ENCODE measurements around the gene SULT1A2.
"Not testable (repeated sequence)": the region's sequence is repeated elsewhere in the genome, so short reads cannot be mapped to it uniquely, and the experiment has no call there.

Gene SULT1A2

DNA sequence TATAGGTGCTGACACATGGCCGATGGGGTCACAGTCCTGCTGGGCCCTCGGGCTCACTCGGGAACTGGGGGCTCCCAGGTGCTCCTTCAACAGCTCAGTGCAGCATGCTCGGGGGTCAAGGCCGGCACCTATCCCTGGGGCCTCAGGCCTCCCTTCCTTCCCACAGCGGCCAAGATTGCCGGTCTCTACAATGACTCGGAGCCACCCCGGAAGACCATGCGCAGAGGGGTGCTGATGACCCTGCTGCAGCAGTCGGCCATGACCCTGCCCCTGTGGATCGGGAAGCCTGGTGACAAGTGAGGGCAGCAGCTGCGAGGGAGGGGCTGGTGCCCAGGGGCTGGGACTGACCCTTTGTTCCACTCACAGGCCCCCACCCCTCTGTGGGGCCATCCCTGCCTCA is 6.9 kb downstream of the SULT1A2 start:
- no peak for DNase-seq

DNA sequence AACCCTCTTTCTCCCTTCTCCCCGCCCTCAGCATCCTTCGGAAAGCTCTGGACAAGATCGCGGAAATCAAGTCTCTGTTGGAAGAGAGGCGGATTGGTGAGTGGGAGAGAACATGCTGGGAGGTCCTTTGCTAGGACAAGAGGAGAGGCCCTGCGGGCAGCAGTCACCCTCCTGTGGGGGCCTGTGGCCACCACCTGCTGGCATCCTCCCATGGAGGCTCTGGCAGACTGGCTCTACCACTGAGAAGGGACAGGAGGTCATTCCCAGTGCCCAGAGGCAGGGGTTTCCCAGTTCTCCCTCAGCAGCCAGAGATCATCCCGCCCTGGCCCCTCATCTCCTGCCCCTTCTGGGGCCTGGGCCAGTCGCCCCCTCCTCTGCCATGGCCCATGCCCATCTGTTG is 7.8 kb downstream of the SULT1A2 start:
- no peak for DNase-seq

DNA sequence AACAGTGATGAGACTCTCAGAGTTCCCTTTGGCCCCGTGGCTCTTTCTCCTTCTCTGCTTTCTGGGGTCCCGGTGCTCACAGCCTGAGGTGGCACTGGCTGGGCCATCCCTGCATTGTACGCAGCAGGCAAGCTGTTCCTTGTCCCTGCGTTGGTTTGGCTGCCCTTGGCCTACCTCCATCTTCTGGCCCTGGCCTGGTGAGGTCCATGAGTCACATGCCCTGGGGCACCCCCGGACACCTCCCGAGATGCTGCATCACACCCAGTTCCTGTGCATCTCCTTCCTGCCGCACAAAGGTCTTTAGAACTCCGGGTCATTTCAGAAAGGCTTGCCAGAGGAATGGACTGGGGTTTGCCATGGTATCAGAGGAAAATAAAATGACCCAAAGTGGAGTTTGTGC is 9.5 kb downstream of the SULT1A2 start:
- no peak for DNase-seq

DNA sequence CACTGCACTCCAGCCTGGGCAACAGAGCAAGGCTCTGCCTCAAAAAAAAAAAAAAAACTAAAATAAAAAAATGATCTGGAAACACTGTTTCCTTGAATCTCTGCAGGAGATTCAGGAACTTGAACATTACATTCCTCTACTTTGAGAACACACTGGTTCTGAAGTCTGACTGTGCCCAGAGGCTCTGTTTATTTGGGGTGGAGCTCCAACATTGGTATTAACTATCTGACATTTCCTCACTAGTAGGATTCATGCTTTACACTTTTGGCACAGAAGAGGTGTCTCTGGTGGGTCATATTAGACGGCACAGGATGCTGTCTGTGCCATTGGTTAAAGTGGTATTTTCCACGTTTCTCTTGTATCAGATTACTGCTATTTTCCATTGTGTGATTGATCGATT is 10.4 kb downstream of the SULT1A2 start:
- no peak for DNase-seq

DNA sequence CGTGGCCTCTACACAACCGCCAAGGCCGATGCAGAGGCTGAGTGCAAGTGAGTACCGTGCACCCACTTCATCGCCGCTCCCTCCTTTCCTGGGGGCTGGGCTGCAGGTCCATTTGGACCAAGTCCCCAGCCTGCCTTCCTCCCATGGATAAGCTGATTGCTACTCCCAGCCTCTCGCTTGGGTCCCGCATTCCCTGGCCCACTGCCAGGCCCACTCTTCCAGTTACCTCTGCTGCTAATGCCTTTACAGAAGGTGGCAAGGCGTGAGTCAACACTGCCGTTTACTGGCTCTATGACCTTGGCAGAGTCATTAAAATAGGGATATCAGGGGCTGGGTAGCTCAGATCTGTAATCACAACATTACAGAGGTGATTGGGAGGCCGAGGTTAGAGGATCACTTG is 11.2 kb downstream of the SULT1A2 start:
- no peak for DNase-seq

DNA sequence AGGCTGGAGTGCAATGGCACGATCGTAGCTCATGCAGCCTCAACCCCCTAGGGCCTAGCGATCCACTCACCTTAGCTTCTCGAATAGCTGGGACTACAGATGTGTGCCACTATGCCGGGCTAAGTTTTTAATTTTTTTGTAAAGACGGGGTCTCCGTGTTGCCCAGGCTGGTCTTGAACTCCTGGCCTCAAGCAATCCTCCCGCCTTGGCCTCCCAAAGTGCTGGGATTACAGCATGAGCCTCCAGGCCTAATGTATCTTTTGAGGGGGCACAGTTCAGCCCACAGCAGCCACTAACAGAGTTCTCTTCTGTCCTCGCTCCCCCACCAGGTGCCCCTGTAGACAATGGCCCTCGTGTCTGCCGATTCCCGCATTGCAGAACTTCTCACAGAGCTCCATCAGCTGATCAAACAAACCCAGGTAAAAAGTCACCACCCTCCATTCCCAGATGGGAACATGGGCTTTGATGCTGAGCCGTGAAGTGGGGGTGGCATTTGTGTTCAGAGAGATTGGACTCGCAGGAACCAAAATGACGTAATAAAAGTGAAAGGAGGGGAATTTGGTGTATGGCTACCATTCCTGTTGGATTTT is 16.0 kb downstream of the SULT1A2 start:
- DNase-seq = no peak

DNA sequence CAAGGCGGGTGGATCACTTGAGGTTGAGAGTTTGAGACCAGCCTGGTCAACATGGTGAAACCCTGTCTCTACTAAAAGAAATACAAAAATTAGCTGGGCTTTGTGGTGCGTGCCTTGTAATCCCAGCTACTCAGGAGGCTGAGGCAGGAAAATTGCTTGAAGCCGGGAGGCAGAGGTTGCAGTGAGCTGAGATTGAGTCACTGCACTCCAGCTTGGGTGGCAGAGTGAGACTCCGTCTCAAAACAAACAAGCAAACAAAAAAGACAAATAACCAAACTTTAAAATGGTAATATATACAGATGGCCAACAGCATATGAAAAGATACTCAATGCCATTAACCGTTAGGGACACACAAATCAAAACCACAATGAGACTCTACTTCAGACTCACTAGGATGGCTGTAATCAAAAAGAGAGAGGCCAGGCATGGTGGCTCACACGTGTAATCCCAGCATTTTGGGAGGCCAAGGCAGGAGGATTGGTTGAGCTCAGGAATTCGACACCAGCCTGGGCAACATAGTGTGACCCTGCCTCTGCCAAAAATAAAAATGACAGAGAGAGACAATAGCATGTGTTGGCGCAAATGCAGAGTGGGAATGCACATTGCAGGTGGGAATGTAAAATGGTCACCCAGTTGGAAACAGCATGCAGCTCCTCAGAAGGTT is 21.3 kb downstream of the SULT1A2 start:
- no peak for DNase-seq

DNA sequence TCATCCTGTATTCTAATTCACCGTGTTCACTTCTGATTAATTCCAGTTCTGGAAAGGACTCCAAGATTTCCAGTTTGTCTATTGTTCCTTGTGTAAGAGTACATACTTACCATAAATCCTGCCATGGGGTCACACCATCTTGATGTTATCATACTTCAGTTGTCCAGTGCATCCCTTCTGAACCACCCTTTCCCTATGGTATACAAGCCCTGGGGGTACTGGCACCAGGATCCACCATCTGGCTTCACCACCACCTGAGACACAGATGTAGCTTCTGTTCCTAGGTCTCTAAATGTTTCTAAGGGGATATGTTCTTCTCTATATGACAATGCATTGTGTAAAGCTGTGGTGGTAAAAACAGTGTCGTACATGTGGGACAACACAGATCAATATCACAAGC is 21.9 kb downstream of the SULT1A2 start:
- DNase-seq = no peak

DNA sequence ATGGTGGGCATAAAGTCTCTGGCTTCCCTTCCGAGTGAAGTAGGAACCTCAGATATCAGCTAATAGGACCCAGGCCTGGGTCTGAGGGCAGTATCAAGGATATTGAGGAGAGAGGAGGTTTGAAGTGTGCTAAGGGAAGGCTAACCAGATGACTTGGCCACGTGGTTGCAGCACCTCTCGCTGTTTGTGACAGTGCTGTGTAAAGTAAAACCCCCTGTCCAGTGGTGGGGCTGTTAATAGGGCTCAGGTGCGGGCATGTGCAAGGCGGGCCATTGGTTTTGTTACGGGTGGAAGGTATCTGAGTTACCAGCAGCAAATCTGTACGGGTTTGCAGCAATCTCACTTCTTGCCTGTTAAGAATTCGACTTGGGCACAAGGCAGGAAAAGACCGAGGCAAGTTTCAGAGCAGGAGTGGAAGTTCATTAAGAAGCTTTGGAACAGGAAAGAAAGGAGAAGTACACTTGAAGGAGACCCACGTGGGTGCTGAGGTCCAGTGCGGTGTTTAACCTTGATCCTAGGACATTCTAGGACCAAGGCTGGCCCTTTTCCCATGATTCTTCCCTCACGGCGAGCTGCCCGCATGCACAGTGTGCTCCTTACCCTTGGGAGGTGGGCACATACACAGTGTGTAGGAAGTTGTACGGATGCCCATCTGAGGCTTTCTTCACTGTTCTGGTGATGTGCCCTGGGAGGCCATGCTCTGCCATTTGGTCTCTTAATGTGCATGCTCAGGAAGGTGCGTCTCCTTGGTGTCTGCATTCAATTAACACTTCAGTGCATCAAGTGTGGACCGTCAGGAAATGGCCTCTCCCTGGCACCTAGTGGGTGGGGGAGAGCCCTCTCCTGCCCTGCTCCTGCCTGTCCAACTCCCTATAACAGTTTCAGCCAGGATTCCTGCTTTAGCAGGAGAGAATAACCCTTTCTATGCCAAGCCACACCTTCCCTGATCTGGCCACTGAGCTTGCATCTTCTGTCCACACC is 22.8 kb downstream of the SULT1A2 start:
- DNase-seq = no peak

DNA sequence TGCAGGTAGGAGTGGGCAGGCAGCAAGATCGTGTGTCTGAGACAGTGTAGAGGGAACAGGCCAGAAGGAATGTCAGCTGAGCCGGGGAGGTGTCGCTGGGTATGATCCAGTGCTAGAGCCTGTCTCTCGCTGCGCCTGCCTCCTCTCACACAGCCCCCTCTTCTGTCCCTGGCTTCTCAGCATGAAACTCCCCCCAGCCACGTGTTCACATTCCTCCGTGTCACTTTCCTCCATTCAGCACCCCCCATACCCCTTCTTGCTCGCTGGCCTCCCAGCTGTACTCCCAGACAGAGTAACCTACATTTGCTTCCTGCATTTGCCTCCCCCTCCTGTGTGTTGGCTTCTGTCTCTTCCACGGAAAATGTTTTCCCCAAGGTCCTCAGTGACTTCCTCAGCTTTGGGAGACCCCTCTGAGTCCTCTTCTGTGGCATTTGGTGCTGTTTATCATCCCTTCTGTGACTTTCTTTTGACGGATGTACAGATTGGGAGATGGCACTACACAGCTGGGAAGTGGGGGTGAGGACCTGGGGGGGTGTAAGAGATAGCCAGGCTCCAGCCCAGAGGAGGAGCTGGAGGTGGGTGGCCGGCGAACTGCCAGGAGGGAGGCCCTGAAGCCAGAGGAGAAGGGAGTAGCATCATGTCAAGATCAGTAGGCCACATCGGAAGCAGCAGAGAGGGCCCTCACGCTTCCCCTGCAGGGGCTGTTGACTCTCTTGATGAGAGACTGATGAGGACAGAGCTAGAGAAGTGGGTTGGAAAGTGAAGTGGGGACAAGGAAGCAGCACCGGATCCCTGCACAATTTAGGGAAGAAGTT is 23.9 kb downstream of the SULT1A2 start:
- no peak for DNase-seq

DNA sequence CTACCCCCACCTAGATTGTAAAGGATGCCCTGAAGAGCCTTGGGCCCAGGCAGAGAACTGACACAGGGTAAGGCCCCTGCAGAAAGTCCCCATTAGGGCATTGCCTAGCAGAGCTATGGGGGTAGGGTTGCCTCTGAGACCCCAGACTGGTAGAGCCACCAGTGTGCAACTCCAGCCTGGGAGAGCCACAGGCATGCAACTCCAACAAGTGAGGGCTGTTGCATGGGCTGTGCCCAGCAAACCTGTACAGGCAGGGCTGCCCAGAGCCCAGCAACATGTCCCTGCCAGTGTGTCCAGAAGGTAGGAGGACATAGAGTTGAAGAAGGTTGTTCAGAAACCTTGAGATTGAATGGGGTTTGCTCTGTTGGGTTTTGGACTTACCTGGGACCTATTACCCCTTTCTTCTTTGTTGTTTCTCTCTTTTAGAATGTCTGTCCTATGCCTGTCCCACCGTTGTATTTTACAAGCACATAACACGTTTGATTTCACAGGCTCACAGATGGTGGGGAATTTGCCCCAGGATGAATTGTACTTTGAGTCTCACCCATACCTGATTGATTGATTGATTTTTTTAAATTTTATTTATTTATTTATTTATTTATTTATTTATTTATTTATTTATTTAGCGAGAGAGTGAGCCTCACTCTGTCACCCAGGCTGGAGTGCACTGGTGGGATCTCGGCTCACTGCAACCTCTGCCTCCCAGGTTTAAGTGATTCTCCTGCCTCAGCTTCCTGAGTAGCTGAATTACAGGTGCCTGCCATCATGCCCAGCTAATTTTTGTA is 26.7 kb downstream of the SULT1A2 start:
- DNase-seq = no peak

DNA sequence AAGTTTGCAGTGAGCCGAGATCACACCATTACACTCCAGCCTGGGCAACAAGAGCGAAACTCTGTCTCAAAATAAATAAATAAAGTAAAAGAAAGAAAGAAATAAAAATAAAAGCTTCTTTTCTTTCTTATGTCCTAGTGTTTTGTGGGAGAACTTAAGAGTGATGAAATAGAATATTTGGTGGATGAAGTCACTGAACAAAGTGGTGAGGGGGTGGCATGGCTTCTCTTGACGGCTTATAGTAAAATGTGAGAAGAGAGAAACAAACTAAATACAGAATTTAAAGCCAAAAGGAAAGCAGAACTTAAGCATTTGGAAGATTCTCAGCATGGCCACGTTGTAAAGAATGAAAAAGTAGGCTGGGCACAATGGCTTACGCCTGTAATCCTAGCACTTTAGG is 27.8 kb downstream of the SULT1A2 start:
- DNase-seq = no peak

DNA sequence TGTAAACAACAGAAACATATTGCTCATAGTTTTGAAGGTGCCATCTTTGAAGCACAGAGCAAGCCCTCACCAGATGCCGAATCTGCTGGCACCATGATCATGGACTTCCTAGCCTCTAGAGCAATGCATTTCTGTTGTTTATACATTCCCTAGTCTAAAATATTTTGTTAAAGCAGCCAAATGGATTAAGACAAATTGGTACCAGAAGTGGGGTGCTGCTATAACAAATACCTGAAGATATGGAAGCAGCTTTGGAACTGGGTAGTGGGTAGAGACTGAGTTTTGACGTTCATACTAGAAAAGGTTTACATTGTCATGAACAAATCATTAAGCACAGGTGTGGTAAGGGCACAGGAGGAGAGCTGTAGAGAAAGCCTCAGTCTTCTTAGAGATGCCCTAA is 29.6 kb downstream of the SULT1A2 start:
- no peak for DNase-seq

DNA sequence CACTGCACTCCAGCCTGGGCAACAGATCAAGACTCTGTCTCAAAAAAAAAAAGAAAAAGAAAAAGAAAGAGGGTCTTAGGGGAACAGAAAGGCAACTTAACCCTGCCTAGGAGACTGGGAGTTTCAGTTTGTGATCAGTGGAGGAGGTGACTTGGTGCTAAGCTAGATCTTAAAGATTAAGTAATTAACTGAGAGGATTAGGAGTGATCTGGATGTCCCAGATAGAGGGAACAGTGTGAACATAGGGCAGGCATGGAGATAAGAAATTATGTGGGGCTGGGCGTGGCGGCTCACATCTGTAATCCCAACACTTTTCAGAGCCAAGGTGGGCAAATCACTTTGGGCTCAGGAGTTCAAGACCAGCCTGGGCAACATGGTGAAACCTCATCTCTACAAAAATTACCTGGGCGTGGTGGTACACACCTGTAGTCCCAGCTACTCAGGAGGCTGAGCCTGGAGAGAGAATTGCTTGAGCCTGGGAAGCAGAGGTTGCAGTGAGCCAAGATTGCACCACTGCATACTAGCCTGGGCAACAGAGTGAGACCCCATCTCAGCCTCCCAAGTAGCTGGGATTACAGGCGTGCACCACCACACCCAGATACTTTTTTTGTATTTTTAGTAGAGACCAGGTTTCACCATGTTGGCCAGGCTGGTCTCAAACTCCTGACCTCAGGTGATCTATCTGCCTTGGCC is 30.5 kb downstream of the SULT1A2 start:
- not testable (repeated sequence) for DNase-seq

DNA sequence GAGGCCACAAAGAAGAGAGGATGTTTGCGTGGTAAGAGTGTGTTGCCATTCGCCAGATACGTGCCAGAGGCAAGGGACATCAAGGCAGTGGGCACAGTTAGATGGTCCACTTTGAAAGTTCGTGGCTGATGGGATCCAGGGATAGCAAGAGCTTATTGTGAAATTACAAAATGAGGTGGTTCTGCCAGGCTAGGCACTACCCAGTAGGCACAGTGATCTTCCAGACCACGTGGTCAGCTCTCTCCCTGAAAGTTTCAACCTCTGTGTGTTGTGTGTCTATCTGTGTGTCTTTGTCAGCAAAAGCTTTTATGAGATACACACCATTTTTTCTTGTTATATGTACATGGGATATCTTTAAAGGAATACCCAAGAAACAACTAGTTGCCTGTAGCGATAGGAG is 33.6 kb downstream of the SULT1A2 start:
- DNase-seq = no peak

DNA sequence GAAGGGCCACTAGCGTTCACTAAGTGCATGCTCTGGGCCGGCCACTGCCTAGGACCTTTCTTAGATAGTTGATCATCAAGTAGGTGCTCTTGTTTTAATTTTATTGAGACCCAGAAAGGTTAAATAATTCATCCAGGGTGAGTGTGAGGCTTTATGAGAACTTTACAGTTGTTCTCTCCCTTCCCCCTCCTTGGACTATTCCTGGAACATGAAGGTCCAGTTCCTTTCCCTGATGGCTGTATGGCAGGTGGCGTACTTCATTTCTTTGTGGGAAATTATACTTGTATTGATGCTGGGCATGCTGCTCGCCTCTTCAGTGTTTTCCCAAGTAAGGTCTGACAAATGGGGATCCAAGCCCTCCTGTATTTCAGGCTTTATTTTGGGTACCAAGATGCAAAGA is 34.7 kb downstream of the SULT1A2 start:
- DNase-seq = no peak

DNA sequence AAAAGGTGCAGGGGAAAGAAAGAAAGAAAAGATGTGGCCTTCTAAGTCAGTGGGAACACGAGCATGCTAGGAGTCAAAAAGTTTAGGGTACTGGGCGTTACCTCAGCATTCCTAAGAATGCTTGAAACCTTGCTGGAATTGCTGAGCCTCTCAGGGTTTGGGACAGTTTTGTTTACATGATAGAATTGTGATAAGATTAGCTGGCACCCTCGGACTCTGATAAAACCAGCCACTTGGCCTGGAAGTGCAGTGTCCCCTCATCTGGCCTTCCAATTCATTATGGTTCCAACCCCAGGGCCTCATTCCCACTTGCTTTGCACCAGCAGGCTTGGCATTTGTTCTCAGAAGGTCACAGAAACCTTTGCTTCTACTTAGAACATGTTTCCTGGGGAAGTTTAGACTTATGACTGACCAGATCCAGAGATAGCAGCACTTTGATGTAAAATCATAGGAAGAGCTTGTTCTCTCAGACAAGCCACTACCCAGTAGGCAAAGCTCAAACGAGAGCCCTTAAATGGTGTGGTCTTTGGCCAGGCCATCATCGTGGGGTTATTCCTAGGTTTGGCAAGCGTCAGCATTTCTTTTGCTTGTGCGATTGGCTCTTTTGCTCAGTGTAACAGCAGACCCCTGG is 35.2 kb downstream of the SULT1A2 start:
- DNase-seq = no peak

DNA sequence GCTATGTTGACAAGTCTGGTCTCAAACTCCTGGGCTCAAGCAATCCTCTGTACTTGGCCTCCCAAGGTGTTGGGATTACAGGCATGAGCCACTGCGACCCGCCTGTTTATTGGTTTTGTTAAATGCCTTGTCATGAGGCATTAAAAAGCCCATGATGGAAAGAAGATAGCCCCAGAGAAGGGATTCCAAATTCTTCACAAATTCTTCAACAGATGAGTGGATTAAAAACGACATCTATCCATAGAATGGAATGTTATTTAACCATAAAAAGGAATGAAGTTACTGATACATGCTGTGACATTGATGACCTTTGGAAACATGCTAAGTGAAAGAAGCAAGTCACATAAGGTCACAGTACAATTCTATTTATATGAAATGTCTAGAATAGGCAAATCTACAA is 38.4 kb downstream of the SULT1A2 start:
- DNase-seq = no peak

DNA sequence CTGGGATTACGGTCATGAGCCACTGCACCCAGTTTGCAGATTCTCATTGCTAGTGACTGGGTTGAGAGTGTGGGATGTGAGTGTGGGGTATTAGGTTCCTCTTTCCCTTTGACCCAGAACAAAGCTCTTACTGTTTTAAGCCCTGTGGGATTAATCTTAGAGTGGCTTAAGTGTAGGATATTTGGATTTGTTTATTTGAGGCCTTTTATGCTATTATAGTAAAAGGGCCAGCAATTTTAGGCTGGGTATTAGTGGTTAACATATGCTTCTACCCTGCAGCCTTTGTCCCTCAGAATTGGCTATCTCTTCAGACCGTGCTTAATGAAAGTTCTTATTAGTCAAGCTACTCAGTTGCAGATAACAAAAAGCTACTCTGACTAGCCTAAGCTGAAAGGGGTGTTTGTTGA is 39.9 kb downstream of the SULT1A2 start:
- no peak for DNase-seq

DNA sequence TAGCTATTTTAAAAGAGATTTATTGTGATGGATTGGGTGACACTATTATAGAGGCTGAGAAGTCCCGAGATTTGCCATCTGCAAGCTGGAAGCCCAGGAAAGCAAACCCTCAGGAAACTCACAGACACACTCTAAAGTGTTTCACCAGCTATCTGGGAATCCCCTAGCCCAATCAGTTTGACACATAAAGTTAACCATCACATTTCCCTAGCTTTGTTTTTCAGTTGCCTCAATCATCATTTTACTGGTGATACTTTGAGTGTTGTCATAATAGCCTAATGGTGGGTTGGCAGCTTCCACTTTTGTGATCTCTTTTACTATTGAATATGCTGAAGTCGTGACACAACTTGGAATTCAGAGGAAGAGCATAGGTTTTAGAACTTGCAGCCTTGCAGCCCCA is 41.3 kb downstream of the SULT1A2 start:
- DNase-seq = no peak
